ENCODE data around the gene C16orf87.
"Not testable (repeated sequence)": the region's sequence is repeated elsewhere in the genome, so short reads cannot be mapped to it uniquely, and the experiment has no call there.

The C16orf87 gene, protein sequence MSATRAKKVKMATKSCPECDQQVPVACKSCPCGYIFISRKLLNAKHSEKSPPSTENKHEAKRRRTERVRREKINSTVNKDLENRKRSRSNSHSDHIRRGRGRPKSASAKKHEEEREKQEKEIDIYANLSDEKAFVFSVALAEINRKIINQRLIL

DNA sequence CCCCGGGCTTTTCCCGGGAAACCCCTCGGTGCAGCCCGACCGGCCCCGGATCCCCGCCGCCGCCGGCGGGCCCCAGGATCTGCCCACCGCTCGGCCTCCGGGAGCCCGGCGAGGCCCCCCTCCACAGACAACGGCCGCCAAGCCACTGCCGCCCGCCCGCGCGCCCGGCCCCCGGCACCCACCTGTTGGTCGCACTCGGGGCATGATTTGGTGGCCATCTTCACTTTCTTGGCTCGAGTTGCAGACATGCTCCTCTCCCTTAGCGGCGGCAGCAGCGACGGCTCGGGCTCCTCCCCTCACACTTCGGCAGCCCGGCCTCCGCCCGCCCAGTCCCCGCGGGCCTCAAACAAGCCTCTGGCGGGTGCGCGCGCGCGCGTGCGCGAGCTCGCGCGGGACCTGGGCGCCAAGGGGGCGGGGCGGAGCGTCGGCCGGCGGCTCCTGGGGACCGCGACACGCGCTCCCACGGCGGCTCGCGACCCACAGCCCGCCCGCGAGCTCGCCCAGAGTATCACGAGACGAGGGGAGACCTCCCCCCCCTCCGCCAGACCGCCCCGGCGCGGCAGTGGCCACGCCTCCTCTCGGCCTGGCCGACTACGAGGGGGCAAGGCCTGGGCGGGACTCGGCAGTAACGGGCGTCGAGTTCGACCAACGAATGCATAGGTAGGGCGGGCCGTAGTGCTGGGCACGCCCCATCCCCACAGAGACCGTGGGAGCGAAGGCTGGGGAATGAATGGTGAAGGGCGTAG, at the start of gene C16orf87:
Gene C16orf87, minus strand, starts transcription at position 279 of the 746 bp plus-strand sequence. Its CDS starts 31 bp downstream, at position 248.
- TF ChIP-seq, protein P1, sequence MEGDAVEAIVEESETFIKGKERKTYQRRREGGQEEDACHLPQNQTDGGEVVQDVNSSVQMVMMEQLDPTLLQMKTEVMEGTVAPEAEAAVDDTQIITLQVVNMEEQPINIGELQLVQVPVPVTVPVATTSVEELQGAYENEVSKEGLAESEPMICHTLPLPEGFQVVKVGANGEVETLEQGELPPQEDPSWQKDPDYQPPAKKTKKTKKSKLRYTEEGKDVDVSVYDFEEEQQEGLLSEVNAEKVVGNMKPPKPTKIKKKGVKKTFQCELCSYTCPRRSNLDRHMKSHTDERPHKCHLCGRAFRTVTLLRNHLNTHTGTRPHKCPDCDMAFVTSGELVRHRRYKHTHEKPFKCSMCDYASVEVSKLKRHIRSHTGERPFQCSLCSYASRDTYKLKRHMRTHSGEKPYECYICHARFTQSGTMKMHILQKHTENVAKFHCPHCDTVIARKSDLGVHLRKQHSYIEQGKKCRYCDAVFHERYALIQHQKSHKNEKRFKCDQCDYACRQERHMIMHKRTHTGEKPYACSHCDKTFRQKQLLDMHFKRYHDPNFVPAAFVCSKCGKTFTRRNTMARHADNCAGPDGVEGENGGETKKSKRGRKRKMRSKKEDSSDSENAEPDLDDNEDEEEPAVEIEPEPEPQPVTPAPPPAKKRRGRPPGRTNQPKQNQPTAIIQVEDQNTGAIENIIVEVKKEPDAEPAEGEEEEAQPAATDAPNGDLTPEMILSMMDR (IDR thresholded peaks at IDR 0.05; ENCODE audit: insufficient read depth, low read depth, low read length, missing control alignments): no peak
- peak; percentile 95 for DNase-seq (ENCODE audit: low read depth)

DNA sequence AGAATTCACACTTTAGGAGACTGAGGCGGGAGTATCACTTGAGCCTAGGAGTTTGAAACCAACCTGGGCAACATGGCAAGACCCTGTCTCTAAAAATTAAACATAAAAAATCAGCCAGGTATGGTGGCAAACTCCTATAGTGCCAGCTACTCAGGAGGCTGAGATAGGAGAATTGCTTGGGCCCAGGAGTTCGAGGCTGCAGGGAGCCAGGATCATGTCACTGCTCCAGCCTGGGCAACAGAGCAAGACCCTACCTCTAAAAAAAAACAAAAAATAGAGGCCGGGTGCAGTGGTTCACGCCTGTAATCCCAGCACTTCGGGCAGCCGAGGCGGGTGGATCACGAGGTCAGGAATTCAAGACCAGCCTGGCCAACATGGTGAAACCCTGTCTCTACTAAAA, 44.3 kb upstream of the C16orf87 start:
- TF ChIP-seq, protein P1 (IDR thresholded peaks at IDR 0.05; ENCODE audit: insufficient read depth, low read depth, low read length, missing control alignments): no peak
- no peak overlapping the region for H3K4me3 ChIP-seq (ENCODE audit: low read length)
- DNase-seq (ENCODE audit: low read depth): no peak

More for the DNA sequence above, at the start of gene C16orf87:
- H3K4me3 ChIP-seq (ENCODE audit: low read length): peak within 1 kb of the TSS; percentile 77

DNA sequence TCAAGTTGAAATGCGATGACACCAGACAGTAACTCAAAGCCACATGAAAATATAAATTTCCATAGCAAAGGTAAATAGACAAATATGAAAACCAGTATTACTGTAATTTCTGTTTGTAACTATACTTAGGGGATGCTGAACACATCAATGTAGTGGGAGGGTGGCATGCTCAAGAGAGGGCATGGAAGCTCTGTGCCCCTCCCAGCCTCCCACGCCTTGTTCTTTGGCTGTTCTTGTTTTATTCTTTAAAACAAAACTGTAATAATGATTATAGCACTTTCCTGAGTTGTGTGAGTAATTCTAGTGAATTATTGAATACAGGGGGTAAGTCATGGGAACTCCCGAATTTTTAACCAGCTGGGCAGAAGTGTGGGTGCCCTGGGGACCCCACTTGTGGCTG, 42.2 kb upstream of the C16orf87 start:
- DNase-seq (ENCODE audit: low read depth): no peak
- H3K4me3 ChIP-seq (ENCODE audit: low read length): no peak overlapping the region
- TF ChIP-seq, protein P1 (IDR thresholded peaks at IDR 0.05; ENCODE audit: insufficient read depth, low read depth, low read length, missing control alignments): no peak

DNA sequence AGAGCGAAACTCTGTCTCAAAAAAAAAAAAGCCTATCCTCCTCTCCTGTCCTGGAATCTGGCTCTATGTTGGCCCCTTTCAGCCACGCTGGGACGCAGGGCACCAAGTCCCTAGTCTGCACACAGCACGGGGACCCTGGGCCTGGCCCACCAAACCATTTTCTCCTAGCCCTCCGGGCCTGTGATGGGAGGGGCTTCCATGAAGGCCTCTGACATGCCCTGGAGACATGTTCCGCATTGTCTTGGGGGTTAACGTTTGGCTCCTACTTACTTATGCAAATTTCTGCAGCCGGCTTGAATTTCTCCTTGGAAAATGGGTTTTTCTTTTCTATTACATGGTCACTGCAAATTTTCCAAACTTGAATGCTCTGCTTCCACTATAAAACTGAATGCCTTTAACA, 40.6 kb upstream of the C16orf87 start:
- TF ChIP-seq, protein P1 (IDR thresholded peaks at IDR 0.05; ENCODE audit: insufficient read depth, low read depth, low read length, missing control alignments): no peak
- DNase-seq (ENCODE audit: low read depth): no peak
- H3K4me3 ChIP-seq (ENCODE audit: low read length): no peak overlapping the region

DNA sequence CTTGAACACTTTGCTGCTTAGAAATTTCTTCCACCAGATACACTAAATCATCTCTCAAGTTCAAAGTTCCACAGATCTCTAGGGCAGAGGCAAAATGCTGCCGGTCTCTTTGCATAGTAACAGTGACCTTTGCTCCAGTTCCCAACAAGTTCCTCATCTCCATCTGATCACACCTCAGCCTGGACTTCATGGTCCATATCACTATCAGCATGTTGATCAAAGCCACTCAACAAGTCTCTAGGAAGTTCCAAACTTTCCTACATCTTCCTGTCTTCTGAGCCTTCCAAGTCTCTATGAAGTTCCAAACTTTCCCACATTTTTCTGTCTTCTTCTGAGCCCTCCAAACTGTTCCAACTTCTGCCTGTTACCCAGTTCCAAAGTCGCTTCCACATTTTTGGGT, 37.9 kb upstream of the C16orf87 start:
- DNase-seq (ENCODE audit: low read depth); H3K4me3 ChIP-seq (ENCODE audit: low read length): not testable (repeated sequence)

DNA sequence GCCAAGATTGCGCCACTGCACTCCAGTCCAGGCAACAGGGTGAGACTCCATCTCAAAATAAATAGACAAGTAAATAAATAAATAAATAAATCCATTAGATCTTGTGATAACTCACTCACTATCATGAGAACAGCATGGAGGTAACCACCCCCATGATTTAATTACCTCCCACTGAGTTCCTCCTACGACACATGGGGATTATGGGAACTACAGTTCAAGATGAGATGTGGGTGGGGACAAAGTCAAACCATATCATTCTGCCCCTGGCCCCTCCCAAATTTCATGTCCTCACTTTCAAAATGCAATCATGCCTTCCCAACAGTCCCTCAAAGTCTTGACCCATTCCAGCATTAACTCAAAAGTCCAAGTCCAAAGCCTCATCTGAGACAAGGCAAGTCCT, 36.5 kb upstream of the C16orf87 start:
- DNase-seq (ENCODE audit: low read depth): not testable (repeated sequence)

DNA sequence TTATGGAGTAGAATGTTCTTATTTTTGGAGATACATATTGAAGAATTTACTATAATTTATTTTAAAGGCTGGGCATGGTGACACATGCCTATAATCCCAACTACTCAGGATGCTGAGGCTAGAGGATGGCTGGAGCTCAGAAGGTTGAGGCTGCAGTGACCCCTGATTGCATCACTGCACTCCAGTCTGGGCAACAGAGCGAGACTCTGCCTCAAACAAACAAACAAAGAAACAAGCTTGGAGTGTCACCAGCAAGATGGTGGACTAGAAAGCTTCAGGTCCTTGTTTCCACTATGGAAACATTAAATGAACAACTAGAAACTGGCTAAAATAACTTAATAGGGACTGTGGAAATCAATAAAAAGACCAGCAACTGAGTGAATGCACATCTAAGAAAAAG, 35.3 kb upstream of the C16orf87 start:
- no peak for DNase-seq (ENCODE audit: low read depth)
- no peak overlapping the region for H3K4me3 ChIP-seq (ENCODE audit: low read length)
- TF ChIP-seq, protein P1 (IDR thresholded peaks at IDR 0.05; ENCODE audit: insufficient read depth, low read depth, low read length, missing control alignments): no peak

More for the DNA sequence above, 36.5 kb upstream of the C16orf87 start:
- not testable (repeated sequence) for H3K4me3 ChIP-seq (ENCODE audit: low read length)

Measured in epithelial cell of esophagus (primary cell).